NCI-H345 (cell line): ENCODE data around the gene TAS2R8.
"Not testable (repeated sequence)": the region's sequence is repeated elsewhere in the genome, so short reads cannot be mapped to it uniquely, and the experiment has no call there.

Source experiments
- DNase-seq: peaks from one replicate; lab custom pipeline; 2025; lab: John Stamatoyannopoulos, UW

The TAS2R8 gene

GRCh38 chr12:10807186-10807585 is at the start of gene TAS2R8:
Gene TAS2R8 (minus strand): TSS chr12:10807286. CDS start chr12:10806980, 306 bp downstream.
- DNase-seq: no peak

GRCh38 chr12:10855807-10856206 is 48.7 kb upstream of the TAS2R8 start:
- DNase-seq: no peak

- no peak for DNase-seq
Observed at GRCh38 chr12:10853776-10854175, 46.7 kb upstream of the TAS2R8 start.

GRCh38 chr12:10851243-10851858 is 44.3 kb upstream of the TAS2R8 start:
- DNase-seq: no peak

- DNase-seq: no peak
Observed at GRCh38 chr12:10849425-10849878, 42.4 kb upstream of the TAS2R8 start, which contains the start of gene PRR4. Gene PRR4 (minus strand): TSS chr12:10849475. CDS start chr12:10849437, 38 bp downstream.

GRCh38 chr12:10847744-10848143 is 40.7 kb upstream of the TAS2R8 start:
- no peak for DNase-seq

GRCh38 chr12:10842862-10843261 is 35.8 kb upstream of the TAS2R8 start:
- no peak for DNase-seq

GRCh38 chr12:10838461-10838860 is 31.4 kb upstream of the TAS2R8 start:
- DNase-seq: no peak

GRCh38 chr12:10829994-10830393 is 22.9 kb upstream of the TAS2R8 start:
- no peak for DNase-seq

GRCh38 chr12:10826258-10826657 is 19.2 kb upstream of the TAS2R8 start, which contains the start of gene TAS2R10:
Gene TAS2R10 (minus strand): TSS chr12:10826358. CDS start chr12:10826269, 89 bp downstream.
- no peak for DNase-seq

- no peak for DNase-seq
Observed at GRCh38 chr12:10824957-10825356, 17.9 kb upstream of the TAS2R8 start.

GRCh38 chr12:10811883-10812536 is 4.9 kb upstream of the TAS2R8 start:
- no peak for DNase-seq

- DNase-seq: no peak
Observed at GRCh38 chr12:10810068-10810467, 3.0 kb upstream of the TAS2R8 start, which contains the start of gene TAS2R9. Gene TAS2R9 (minus strand): TSS chr12:10810168. CDS start chr12:10810075, 93 bp downstream.

GRCh38 chr12:10802587-10802986 is 4.5 kb downstream of the TAS2R8 start, which contains the start of gene TAS2R7:
Gene TAS2R7 (minus strand): TSS chr12:10802627. CDS start chr12:10802570, 57 bp downstream.
- DNase-seq: no peak

- DNase-seq: no peak
Observed at GRCh38 chr12:10801741-10802140, 5.3 kb downstream of the TAS2R8 start.

GRCh38 chr12:10794222-10794621 is 12.9 kb downstream of the TAS2R8 start:
- DNase-seq: no peak

GRCh38 chr12:10791769-10792168 is 15.3 kb downstream of the TAS2R8 start:
- not testable (repeated sequence) for DNase-seq

GRCh38 chr12:10783252-10783651 is 23.8 kb downstream of the TAS2R8 start:
- DNase-seq: no peak

GRCh38 chr12:10779103-10779502 is 28.0 kb downstream of the TAS2R8 start:
- DNase-seq: no peak

GRCh38 chr12:10771132-10771733 is 35.9 kb downstream of the TAS2R8 start:
- peak; percentile 24 for DNase-seq

- no peak for DNase-seq
Observed at GRCh38 chr12:10759657-10760056, 47.4 kb downstream of the TAS2R8 start.

- no peak for DNase-seq
Observed at GRCh38 chr12:10756194-10756593, 50.9 kb downstream of the TAS2R8 start.
